Nephron (organoid): ENCODE results near the gene STAT4.

ENCODE experiments used
- H3K27ac Mint-ChIP-seq, 3 experiments: 2 replicates each; pipeline ENCODE4 v1.8.0; 2020; ENCODE audit warnings: mixed read lengths in 3 of 3, mild to moderate bottlenecking in 2 of 3, moderate library complexity in 1 of 3
- H3K27me3 Mint-ChIP-seq: 2 replicates; pipeline ENCODE4 v1.8.0; 2021; ENCODE audit warnings: low read depth, mild to moderate bottlenecking, moderate library complexity, mixed read lengths
- H3K36me3 Mint-ChIP-seq: 2 replicates; pipeline ENCODE4 v1.8.0; 2020; ENCODE audit warnings: low read depth, mixed read lengths
- H3K4me1 Mint-ChIP-seq: 2 replicates; pipeline ENCODE4 v1.8.0; 2020; ENCODE audit warnings: mixed read lengths
- H3K4me3 Mint-ChIP-seq, 3 experiments: 2 replicates each; pipeline ENCODE4 v1.8.0; 2020; ENCODE audit warnings: mild to moderate bottlenecking in 3 of 3, mixed read lengths in 3 of 3, moderate library complexity in 2 of 3
- H3K9me3 Mint-ChIP-seq: 2 replicates; pipeline ENCODE4 v1.8.0; 2020; ENCODE audit warnings: mixed read lengths
- CTCF ChIP-seq, 3 experiments: fragments of 200-600 bp; sonication (generic); IDR thresholded peaks; one replicate each; pipeline ENCODE4 v1.5.0; 2021; ENCODE audit warnings: antibody characterized with exemption in 3 of 3; ENCODE audit not compliant: unreplicated experiment in 3 of 3

The STAT4 gene

GRCh38 chr2:191112448-191112901, 38.3 kb downstream of the STAT4 start:
- TF ChIP-seq CTCF (IDR thresholded peaks at IDR 0.05; ENCODE audit: unreplicated experiment in 3 of 3): no peak
- Mint-ChIP-seq H3K4me1 (no peaks in the 10 kb centered on the region), H3K36me3 (no peaks in the 10 kb centered on the region), H3K27ac (no peak overlapping the region), H3K27me3 (no peaks in the 10 kb centered on the region), H3K9me3 (no peaks in the 10 kb centered on the region), H3K4me3 (no peak overlapping the region)

DNA sequence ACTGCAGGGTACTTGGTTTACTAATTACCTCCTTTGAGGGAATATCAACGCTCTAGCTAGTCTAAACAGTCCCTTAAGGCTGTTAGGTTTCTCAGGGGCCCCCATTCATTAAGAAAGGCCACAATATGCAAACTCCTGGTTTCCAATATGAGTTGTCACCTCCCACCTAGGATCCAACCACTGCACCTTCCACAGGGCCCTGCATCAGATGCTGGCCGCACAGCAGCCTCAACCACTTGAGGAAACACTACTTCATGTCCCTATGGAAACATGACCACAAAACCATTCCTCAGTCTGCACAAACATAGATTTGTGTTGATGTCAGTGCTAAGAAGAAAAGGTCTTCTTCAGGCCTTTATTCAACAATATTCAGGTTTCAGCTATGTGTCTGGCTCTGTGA, 40.9 kb downstream of the STAT4 start:
- Mint-ChIP-seq H3K4me3 (no peak overlapping the region), H3K36me3 (no peaks in the 10 kb centered on the region), H3K9me3 (no peaks in the 10 kb centered on the region), H3K27ac (no peak overlapping the region), H3K27me3 (no peaks in the 10 kb centered on the region), H3K4me1 (no peaks in the 10 kb centered on the region)
- no peak for TF ChIP-seq CTCF (IDR thresholded peaks at IDR 0.05; ENCODE audit: unreplicated experiment in 3 of 3)

- no peaks in the 10 kb centered on the region for H3K27me3 Mint-ChIP-seq
- no peaks in the 10 kb centered on the region for H3K9me3 Mint-ChIP-seq
- no peak overlapping the region for H3K27ac Mint-ChIP-seq
- TF ChIP-seq CTCF (IDR thresholded peaks at IDR 0.05; ENCODE audit: unreplicated experiment in 3 of 3): no peak
- H3K4me1 Mint-ChIP-seq: no peaks in the 10 kb centered on the region
- H3K4me3 Mint-ChIP-seq: no peak overlapping the region
- H3K36me3 Mint-ChIP-seq: no peaks in the 10 kb centered on the region
Measured at GRCh38 chr2:191108331-191108730, 42.5 kb downstream of the STAT4 start.

DNA sequence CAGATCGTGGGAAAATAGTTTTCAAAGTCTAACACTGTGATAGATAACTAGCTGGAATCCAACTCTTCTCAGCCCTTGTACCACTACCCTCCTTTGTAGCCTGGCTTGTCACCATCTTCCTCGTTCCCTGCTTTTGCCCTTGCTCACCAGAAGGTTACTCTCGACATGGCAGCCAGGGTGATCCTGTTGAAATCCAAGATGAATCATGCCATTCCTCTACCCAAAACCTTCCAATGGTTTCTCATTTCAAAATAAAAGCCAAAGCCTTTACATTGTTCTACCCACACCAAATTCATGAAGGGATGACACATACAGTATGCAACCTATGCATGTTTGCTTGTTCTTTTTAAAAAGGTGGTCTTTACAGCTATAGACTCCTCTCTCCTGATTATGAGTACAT, 45.7 kb downstream of the STAT4 start:
- H3K27me3 Mint-ChIP-seq: no peaks in the 10 kb centered on the region
- no peak overlapping the region for H3K27ac Mint-ChIP-seq
- no peak overlapping the region for H3K4me3 Mint-ChIP-seq
- no peaks in the 10 kb centered on the region for H3K9me3 Mint-ChIP-seq
- no peaks in the 10 kb centered on the region for H3K4me1 Mint-ChIP-seq
- H3K36me3 Mint-ChIP-seq: no peaks in the 10 kb centered on the region
- no peak for TF ChIP-seq CTCF (IDR thresholded peaks at IDR 0.05; ENCODE audit: unreplicated experiment in 3 of 3)

- no peak overlapping the region for H3K27ac Mint-ChIP-seq
- no peaks in the 10 kb centered on the region for H3K4me1 Mint-ChIP-seq
- no peaks in the 10 kb centered on the region for H3K27me3 Mint-ChIP-seq
- no peaks in the 10 kb centered on the region for H3K36me3 Mint-ChIP-seq
- no peaks in the 10 kb centered on the region for H3K9me3 Mint-ChIP-seq
- no peak for TF ChIP-seq CTCF (IDR thresholded peaks at IDR 0.05; ENCODE audit: unreplicated experiment in 3 of 3)
- H3K4me3 Mint-ChIP-seq: no peak overlapping the region
Measured at GRCh38 chr2:191103774-191104173, 47.0 kb downstream of the STAT4 start.

DNA sequence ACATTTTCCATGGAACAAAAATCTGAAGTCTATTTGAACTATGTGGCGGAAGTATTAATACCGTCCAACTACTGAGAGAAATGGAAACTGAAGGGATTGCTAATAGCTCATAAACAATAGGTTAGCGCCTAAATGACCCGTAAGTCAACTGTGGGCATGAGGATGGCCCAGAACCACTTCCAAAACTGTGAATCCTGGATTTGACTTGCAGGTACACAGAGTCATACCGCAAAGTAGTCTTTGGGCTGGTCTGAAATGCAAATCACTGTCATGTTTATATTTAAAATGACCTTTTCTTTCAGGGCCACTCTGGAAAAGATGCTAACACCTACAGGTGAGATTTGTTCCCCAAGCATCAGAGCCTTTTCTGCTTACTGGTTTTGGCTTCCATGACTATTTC, 50.6 kb downstream of the STAT4 start:
- no peak overlapping the region for H3K27ac Mint-ChIP-seq
- H3K9me3 Mint-ChIP-seq: peaks cover 11% of the 10 kb centered on the region
- no peaks in the 10 kb centered on the region for H3K27me3 Mint-ChIP-seq
- no peak overlapping the region for H3K4me3 Mint-ChIP-seq
- H3K4me1 Mint-ChIP-seq: no peaks in the 10 kb centered on the region
- no peak for TF ChIP-seq CTCF (IDR thresholded peaks at IDR 0.05; ENCODE audit: unreplicated experiment in 3 of 3)
- H3K36me3 Mint-ChIP-seq: no peaks in the 10 kb centered on the region
